GM19463 (cell line): Measurements from ENCODE around the gene CHD5.

Experiments
- ATAC-seq: cut with Tn5 transposase; IDR thresholded peaks from one replicate; pipeline ENCODE4 v1.9.1; 2021; ENCODE audit warnings: mild to moderate bottlenecking, moderate library complexity; ENCODE audit not compliant: unreplicated experiment

Gene CHD5

GRCh38 chr1:6157132-6157527 lies 23.0 kb downstream of the CHD5 start:
- no peak for ATAC-seq

DNA sequence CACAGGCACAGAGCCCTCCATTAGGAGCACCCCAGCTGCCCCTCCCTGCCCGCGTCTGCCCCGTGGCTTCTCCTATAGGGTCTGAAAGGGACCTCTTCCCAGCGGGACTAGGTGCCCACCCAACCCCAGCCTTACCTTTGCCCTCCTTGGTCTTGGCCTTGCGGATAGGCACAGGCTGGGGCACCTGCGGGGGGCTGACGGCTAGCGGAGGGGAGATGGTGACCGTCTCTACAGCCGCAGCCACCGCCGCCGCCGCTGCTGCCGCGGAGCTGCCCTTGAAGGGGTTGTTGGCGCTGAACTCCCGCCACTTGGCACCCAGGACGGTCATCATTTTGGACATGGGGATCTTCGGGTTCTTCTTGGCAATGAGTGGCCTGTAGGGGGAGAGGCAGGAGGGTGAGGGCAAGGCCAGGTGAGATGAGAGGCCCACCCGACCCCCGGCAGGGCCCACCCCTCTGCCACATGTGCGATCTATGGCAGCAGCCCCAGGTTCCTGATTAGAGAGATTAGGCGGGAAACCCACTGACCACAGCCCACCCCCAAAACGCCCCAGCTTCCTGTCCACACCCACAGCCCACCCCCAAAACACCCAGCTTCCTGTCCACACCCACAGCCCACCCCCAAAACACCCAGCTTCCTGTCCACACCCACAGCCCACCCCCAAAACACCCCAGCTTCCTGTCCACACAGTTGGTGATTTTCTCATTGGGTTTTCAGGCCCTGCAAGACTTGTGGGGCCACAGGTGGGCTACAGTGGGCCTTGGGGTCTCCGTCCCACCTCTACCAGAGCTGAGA lies 25.4 kb downstream of the CHD5 start:
- ATAC-seq, result no peak

DNA sequence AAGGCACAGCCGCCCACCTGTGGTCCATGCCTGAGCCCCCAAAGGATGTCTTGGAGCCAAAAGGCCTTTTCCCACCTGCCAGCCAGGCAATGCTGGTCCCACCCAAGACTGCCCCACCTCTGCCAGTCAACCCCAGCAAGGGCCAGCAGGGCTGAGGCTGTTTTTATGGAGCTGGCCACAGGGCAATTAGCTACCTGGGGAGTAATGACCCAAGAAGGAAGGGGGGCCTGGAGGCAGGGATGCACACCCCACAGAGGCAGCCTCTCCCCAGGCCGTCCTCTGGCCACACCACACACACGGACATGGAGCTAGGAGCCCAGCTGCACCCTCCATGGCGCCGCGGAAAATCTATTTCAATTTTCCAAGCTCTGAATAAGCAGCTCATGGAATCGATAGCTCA lies 27.2 kb downstream of the CHD5 start:
- ATAC-seq, result no peak

DNA sequence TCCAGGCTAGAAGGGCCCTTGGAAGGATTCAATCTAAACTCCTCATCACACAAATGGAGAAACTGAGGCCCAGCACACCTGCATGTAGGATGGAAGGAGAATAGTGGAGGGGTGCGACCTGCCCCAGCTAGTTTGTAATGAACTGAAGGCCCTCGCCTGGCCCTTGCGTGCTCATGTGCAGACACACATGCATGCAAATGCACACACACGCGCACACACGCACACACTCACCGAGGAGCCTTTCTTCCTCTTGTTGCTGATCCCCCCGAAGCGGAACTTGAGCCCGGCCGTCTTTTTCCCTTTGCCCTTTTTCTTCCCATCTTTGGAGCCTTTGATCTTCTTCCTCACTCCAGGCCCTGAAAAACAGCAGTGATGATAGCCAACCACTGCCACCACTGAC lies 27.9 kb downstream of the CHD5 start:
- ATAC-seq, result no peak

- ATAC-seq, result no peak
These were observed 28.8 kb downstream of the CHD5 start for GRCh38 chr1:6151291-6151822.

GRCh38 chr1:6150006-6150938 lies 29.8 kb downstream of the CHD5 start:
- ATAC-seq, result no peak

DNA sequence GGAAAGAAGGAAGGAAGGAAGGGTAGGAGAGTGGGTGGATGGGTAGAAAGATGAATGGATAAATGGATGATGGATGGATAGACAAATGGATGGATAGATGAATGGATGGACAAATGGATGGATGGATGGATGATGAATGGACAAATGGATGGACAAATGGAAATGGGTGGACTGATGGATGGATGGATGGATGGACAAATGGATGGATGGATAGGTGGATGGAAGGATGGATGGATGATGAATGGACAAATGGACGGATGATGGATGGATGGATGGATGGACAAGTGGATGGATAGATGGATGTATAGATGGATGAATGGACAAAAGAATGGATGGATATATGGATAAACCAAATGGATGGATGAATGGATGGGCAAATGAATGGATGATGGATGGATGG lies 30.5 kb downstream of the CHD5 start:
- no peak for ATAC-seq

GRCh38 chr1:6148497-6149241 lies 31.5 kb downstream of the CHD5 start:
- ATAC-seq, result no peak

GRCh38 chr1:6145864-6146410 lies 34.2 kb downstream of the CHD5 start:
- ATAC-seq, result no peak

DNA sequence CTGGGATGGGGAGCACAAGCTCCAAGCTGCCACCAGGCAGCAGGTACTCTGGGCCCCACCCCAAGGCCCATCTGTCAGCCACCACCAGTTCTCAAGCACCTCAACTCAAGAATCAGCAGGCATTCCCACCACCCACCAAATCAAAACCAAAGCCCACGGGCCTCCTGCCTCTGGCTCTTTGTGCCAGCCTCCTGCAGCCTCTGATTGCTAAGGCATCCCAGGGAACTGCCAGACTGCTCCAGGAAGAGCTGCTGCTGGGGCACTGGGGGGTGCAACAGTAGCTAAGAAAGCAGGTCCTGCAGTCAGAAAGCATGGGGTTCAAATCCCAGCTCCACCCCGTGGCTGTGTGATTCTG lies 34.7 kb downstream of the CHD5 start:
- ATAC-seq, result no peak

DNA sequence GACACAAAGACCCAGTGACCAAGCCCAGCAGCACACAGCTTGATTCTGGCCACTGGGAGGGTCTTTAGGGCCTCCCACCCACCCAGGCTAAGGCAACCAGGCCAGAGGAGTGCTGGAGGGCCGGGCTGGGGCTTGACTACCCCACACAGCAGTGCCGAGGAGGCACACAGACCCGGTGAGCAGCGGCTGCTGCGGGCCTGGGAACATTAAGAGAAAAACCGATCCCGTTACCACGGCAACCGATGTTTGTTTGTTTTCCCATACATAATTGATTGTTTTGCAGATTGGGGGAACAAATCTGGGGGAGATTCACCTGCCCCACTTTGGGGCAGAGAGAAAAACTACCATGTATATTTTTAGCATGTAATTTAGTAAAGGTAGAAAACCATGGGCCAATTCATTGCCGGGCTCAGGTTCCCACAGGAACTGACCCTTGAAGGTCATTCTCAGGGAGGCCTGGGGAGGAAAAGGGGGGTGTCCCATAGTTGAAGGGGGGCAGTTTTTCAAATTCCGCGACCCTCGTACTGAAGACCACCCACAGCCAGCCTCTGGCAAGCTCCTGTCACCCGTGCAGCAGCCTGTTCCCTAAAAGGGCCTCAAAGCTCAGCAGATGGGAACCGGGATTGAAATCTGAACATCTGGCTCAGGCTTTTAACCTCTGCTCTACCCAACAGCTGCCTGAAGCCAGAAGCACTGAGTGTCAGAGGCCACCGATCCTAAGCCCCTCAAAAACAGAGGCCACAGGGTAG lies 35.3 kb downstream of the CHD5 start:
- no peak for ATAC-seq

DNA sequence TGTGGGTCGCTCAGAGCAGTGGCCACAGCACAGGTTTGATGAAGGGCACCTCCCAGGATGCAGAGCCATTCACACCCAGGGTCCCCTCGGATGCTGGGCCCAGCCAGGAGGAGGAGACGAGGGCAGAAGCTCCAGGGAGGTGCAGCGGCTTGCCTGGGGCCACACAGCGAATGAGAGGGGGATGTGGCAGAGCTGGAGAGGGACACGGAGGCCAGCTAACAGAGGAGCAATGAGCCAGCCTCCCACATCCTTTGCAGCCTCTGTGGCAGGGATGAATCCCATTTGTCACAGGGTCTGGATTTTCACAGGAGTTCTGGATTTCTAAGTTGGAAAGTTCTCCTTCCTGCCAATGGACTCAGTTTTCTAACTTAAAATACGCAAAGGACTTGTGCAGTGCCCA lies 35.9 kb downstream of the CHD5 start:
- ATAC-seq, result no peak

- ATAC-seq, result no peak
These were observed 36.7 kb downstream of the CHD5 start for GRCh38 chr1:6143395-6143794.

GRCh38 chr1:6142734-6143133 lies 37.4 kb downstream of the CHD5 start:
- no peak for ATAC-seq

DNA sequence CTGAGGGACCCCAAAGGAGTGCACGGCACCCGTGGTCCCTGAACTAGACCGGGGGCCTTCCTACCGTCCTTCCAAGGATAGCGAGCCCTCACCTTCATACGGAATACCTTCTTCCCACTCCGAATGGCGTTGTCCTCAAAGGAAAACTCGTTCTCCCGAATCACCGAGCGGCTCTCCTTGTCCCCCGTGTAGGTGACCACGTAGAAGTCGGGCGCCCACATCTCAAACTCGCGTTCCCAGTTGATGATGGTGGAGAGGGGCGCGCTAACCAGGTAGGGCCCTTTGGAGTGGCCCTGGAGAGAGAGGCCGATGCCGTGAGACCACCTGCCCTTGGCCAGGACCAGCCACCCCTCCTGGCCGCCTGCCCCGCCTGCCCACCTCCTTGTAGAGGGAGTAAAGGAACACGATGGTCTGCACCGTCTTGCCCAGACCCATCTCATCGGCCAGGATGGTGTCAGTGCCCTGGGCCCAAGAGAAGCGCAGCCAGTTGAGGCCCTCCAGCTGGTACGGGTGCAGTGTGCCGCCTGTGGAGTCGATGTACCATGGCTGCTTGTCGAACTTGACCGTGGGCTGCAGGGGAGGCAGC lies 38.0 kb downstream of the CHD5 start:
- no peak for ATAC-seq

- ATAC-seq, result no peak
These were observed 38.5 kb downstream of the CHD5 start for GRCh38 chr1:6141592-6141991.

GRCh38 chr1:6140413-6140812 lies 39.7 kb downstream of the CHD5 start:
- no peak for ATAC-seq

DNA sequence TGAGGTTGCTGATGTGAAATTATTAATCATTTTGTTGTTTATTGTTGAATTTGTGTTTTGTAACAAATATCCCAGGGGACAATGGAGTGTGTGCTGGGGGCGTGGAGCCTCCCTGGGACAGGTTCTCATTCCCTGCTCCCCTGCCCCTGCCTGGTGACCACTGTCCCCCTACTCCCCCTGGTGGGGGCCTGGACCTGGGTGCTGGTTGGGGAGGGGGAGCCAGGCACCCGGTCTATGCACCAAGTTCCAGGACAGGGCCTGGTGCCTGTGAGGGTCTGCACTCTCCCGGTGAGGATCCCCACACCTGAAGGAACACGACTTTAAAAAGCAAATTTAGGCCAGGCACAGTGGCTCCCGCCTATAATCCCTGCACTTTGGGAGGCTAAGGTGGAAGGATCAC lies 42.4 kb downstream of the CHD5 start:
- ATAC-seq, result no peak

DNA sequence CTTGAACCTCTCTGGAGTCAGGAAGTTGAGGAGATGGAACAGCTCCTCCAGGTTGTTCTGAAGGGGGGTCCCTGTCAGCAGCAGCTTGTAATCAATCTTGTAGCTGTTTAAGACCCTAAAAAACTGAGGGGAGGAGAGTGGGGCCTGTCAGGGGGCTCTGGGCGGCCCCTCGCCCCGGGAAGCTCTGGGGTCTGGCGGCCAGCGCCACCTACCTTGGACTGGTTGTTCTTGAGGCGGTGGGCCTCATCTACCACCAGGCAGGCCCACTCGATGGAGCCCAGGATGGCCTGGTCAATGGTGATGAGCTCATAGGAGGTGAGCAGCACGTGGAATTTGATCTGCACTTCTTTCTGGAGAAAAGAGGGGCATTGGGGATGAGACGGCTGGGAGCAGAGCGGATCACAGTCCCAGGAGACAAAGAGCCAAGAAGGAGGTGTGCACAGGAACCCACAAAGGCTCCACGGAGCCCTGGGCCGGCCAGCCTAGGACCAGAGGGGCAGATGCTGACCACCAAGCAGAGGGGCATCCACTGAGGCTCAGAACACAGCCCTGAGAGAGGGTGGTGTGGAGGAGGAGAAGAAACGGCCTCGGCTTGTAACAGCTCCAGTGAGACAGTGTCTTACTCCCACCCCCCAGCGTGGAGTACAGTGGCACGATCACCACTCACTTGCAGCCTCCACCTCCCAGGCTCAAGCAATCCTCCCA lies 43.5 kb downstream of the CHD5 start:
- no peak for ATAC-seq
